Measurements from ENCODE around the gene GALT. TPM values are rescaled to one million over a fixed set of nuclear protein-coding genes. Genes with fewer than 3 reads are reported as not detected.

The GALT gene
- total and polyA plus RNA-seq, 4 donors: 58.6 to 196 (median 115) TPM

GRCh38 chr9:34651321-34651720, 4.8 kb downstream of the GALT start:
- WGBS: 32% methylated on average over 4 of the region's 4 CpGs
- TF ChIP-seq YY1 (IDR thresholded peaks at IDR 0.05): no peak
- no peak for TF ChIP-seq HNF4G (IDR thresholded peaks at IDR 0.05)
- TF ChIP-seq NR2F2 (IDR thresholded peaks at IDR 0.05): no peak
- TF ChIP-seq ZBTB33 (IDR thresholded peaks at IDR 0.05): no peak
- no peak for TF ChIP-seq RXRA (IDR thresholded peaks at IDR 0.05)
- no peak for TF ChIP-seq MAX (IDR thresholded peaks at IDR 0.05)
- TF ChIP-seq CTCF (IDR thresholded peaks at IDR 0.05; ENCODE audit: low read depth, low read length, missing input control): no peak
- TF ChIP-seq FOXA2 (IDR thresholded peaks at IDR 0.05): no peak
- TF ChIP-seq ATF3 (IDR thresholded peaks at IDR 0.05): no peak
- no peak for TF ChIP-seq GABPA (IDR thresholded peaks at IDR 0.05 in 1 of 2, conservative IDR thresholded peaks at IDR 0.05 in 1 of 2)
- TF ChIP-seq HNF4A (conservative IDR thresholded peaks at IDR 0.05): no peak
- no peak for TF ChIP-seq TAF1 (conservative IDR thresholded peaks at IDR 0.05)
- Histone ChIP-seq H3K9me3 (ENCODE audit: control insufficient read depth in 4 of 4, low read length in 3 of 4) (no peaks in the 10 kb centered on the region), H3K36me3 (ENCODE audit: control insufficient read depth in 4 of 4, insufficient read depth in 3 of 4, low read depth in 1 of 4, low read length in 3 of 4) (peaks cover 0 to 15% (median 10%) of the 10 kb centered on the region in 4 donors), H3K27me3 (ENCODE audit: control insufficient read depth in 4 of 4, insufficient read depth in 4 of 4, low read length in 3 of 4) (no peaks in the 10 kb centered on the region), H3K4me3 (ENCODE audit: low read depth in 1 of 3, low read length in 3 of 3) (peak overlapping the region; percentile 30 to 70 (median 50)), H3K27ac (ENCODE audit: low read depth in 1 of 2, low read length in 2 of 2) (peak overlapping the region; percentile 58 to 80), H3K9ac (ENCODE audit: low read depth in 1 of 2, low read length in 2 of 2) (peak overlapping the region; percentile 56 to 87), H3K4me1 (ENCODE audit: control insufficient read depth in 4 of 4, insufficient read depth in 4 of 4, low read length in 3 of 4) (peaks cover 14 to 76% (median 68%) of the 10 kb centered on the region in 4 donors)
- no peak for DNase-seq (ENCODE audit: low spot score)

GRCh38 chr9:34651876-34652601, 5.6 kb downstream of the GALT start, which contains the start of gene IL11RA:
Gene IL11RA (plus strand): TSS chr9:34652185. CDS start chr9:34655218, 3,033 bp downstream.
- H3K9ac ChIP-seq (ENCODE audit: low read depth in 1 of 2, low read length in 2 of 2): peak within 1 kb of the TSS; percentile 56 to 87
- H3K27ac ChIP-seq (ENCODE audit: low read depth in 1 of 2, low read length in 2 of 2): peak within 1 kb of the TSS; percentile 58 to 80
- H3K27me3 ChIP-seq (ENCODE audit: control insufficient read depth in 4 of 4, insufficient read depth in 4 of 4, low read length in 3 of 4): no peaks in the 10 kb centered on the region
- H3K4me1 ChIP-seq (ENCODE audit: control insufficient read depth in 4 of 4, insufficient read depth in 4 of 4, low read length in 3 of 4): peaks cover 14 to 71% (median 64%) of the 10 kb centered on the region in 4 donors
- peaks cover 0 to 15% (median 10%) of the 10 kb centered on the region in 4 donors for H3K36me3 ChIP-seq (ENCODE audit: control insufficient read depth in 4 of 4, insufficient read depth in 3 of 4, low read depth in 1 of 4, low read length in 3 of 4)
- 6% methylated on average over 24 of the region's 24 CpGs for WGBS
- no peaks in the 10 kb centered on the region for H3K9me3 ChIP-seq (ENCODE audit: control insufficient read depth in 4 of 4, low read length in 3 of 4)
- H3K4me3 ChIP-seq (ENCODE audit: low read depth in 1 of 3, low read length in 3 of 3): peak within 1 kb of the TSS; percentile 30 to 70 (median 50)
- DNase-seq (ENCODE audit: low spot score): peak; percentile 81
- peak in 1 of 2 donors; percentile 36 for TF ChIP-seq RAD21 (IDR thresholded peaks at IDR 0.05)
- peak; percentile 96 to 97 for TF ChIP-seq HNF4A (conservative IDR thresholded peaks at IDR 0.05)
- peak in 1 of 2 donors; percentile 87 for TF ChIP-seq GABPA (IDR thresholded peaks at IDR 0.05 in 1 of 2, conservative IDR thresholded peaks at IDR 0.05 in 1 of 2)
- no peak for TF ChIP-seq ATF3 (IDR thresholded peaks at IDR 0.05)
- peak; percentile 81 to 92 for TF ChIP-seq EGR1 (IDR thresholded peaks at IDR 0.05; ENCODE audit: low read depth in 2 of 2)
- peak; percentile 78 for TF ChIP-seq NR2F2 (IDR thresholded peaks at IDR 0.05)
- TF ChIP-seq HNF4G (IDR thresholded peaks at IDR 0.05): peak; percentile 86
- peak; percentile 84 for TF ChIP-seq SP1 (IDR thresholded peaks at IDR 0.05)
- peak; percentile 65 for TF ChIP-seq YY1 (IDR thresholded peaks at IDR 0.05)
- TF ChIP-seq MAX (IDR thresholded peaks at IDR 0.05): no peak
- TF ChIP-seq JUND (IDR thresholded peaks at IDR 0.05): no peak
- no peak for TF ChIP-seq FOXA2 (IDR thresholded peaks at IDR 0.05)
- peak; percentile 57 to 68 for TF ChIP-seq RXRA (IDR thresholded peaks at IDR 0.05)
- TF ChIP-seq REST (IDR thresholded peaks at IDR 0.05): peak; percentile 61
- no peak for TF ChIP-seq CTCF (IDR thresholded peaks at IDR 0.05; ENCODE audit: low read depth, low read length, missing input control)
- peak; percentile 28 for TF ChIP-seq FOXA1 (IDR thresholded peaks at IDR 0.05)
- TF ChIP-seq TAF1 (conservative IDR thresholded peaks at IDR 0.05): no peak

Data from liver (tissue), 9 donors.